Limb (tissue), 2 donors: ENCODE measurements around the gene ANKRD65.
"Not testable (repeated sequence)": the region's sequence is repeated elsewhere in the genome, so short reads cannot be mapped to it uniquely, and the experiment has no call there.

ENCODE experiments used
- DNase-seq, 2 donors: peaks; one replicate each; pipeline ENCODE4 v3.0.0-alpha.2; 2016; ENCODE audit errors: extremely low spot score in 2 of 2

ANKRD65 gene

DNA sequence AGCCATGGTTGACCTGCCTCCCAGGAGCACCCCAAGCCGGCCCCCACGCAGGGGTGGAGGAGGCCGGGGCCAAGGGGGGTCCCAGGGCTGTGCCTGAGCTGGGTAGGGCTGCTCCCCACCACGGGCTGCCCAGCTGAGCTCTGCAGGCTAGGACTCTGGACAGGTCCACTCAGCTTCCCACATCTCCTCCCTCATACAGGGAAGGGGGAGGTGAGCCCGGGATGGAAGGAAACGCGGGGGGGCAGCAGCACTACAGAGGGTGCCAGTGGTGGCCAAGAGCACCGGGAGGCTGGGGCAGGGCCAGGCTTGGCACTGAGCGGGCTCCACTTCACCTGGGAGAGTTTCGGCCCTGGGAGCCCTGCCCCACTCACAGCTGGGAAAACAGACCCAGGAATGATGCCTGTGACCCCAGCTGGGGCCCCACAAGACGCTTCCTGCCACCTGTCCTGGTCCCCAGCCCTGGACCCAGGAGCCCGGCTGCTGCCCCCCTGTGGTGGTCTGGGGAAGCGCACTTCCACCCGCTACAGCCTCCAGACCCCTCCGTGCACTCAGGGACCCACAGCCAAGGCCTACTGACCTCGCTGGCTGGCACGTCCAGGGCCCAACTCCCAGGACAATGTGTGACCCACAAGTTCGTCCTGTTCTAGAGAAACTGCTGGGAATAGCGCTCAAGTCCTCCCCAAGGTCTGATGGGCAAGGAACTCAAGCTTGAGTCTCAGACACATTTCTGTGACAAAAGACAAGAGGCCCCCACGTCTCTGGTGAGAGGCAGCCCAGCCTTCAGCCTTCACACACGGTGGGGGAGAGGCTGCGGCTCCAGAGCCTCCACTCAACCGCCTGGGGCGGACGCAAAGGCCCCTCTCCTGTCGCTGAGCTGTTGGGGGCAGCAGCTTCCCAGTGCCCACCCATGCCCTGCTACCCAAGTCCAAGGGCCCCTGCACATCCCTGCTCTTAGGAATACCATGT lies 49.0 kb downstream of the ANKRD65 start:
- DNase-seq, result peak in 1 of 2 donors; percentile 86

GRCh38 chr1:1371364-1371745 lies 49.7 kb downstream of the ANKRD65 start:
- DNase-seq, result no peak

DNA sequence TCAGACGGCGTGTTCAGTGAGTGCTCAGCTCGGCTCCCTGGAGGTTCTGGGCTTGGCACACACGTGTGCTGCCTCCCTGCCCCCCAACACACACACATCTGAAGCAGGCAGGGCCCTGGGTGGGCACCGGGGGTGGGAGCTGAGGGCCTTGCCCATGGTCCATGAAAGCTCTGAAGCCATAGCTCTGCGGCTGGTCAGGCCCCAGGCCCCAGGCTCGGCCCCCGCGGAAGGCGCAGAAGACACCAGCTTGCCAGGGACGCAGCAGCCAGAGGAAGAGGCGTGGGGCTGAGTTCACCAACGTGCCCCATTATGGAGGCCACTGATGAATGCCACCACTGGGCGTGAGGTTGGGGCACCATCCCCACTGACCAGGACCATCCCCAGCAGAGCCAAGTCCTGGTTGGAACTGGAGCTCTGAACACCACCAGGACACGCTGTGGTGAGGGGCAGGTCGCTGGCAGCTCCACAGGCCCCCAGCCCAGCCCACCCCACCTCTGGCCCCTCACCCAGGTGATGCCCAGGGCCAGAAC lies 50.2 kb downstream of the ANKRD65 start:
- no peak for DNase-seq

DNA sequence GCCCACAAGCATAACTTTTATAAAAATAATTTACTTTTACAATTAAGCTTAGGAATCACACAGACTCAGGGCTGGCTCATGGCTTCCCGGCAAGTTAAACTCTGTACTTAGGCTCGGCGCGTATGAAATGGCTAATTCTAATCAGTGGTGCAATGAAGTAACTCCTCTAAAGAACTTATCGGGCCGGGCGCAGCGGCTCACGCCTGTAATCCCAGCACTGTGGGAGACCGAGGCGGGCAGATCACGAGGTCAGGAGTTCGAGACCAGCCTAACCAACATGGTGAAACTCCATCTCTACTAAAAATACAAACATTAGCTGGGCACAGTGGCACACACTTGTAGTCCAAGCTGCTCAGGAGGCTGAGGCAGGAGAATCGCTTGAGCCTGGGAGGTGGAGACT lies 51.0 kb downstream of the ANKRD65 start:
- not testable (repeated sequence) for DNase-seq
